ENCODE data around the gene DPEP2. TPM values are rescaled to one million over a fixed set of nuclear protein-coding genes. Genes with fewer than 3 reads are reported as not detected.
A peak's percentile ranks its signal among the peaks of the same experiment; 100 is the strongest.
"Not testable (repeated sequence)": the region's sequence is repeated elsewhere in the genome, so short reads cannot be mapped to it uniquely, and the experiment has no call there.

Gene DPEP2
- total and polyA plus RNA-seq, 7 experiments from 2014 or later: 26.7 to 159 (median 64.8) TPM

DNA sequence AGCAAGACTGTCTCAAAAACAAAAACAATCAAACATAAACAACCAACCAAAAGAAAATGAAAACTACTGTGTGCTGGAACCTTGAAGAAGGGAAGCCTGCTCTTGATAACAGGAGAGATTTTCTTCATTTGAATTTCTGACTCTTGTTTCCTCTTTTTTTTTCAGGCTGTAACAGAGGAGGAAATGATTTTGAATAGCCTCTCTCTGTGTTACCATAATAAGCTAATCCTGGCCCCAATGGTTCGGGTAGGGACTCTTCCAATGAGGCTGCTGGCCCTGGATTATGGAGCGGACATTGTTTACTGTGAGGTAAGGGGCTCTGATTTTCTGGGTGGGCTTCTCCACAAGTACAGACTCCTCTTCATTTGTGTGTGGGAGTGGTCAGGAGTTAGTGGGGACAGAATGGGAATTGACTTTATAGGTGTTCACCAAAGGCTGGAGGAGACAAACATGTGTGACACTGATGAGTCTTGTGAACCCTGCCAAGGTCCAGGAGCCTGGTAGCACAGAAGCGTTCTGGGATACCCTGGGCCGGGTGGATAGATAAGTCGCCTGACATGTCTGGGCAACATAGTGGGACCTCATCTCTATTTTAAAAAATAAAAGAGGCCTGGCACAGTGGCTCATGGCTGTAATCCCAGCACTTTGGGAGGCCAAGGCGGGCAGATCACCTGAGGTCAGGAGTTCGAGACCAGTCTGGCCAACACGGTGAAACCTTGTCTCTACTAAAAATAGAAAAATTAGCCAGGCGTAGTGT is 38.7 kb upstream of the DPEP2 start:
- peak overlapping the region in 2 of 9 donors; percentile 37 to 68 for H3K27ac Mint-ChIP-seq
- H3K27me3 ChIP-seq (ENCODE audit: control insufficient read depth in 2 of 2, insufficient read depth in 2 of 2, low read length in 2 of 2): no peaks in the 10 kb centered on the region
- ChIA-PET CTCF (interaction anchor here (0.6 to 0.8 kb wide), 2 partner anchors 47 to 173 kb away, joined by 3 read pairs; no protein-coding TSS in a partner anchor), POLR2A (interaction anchor here (0.7 kb wide), 2 partner anchors 52 to 546 kb away, joined by 3 read pairs; no protein-coding TSS in a partner anchor)
- no peaks in the 10 kb centered on the region for H3K9me3 Mint-ChIP-seq
- H3K36me3 ChIP-seq (ENCODE audit: control insufficient read depth in 2 of 3, insufficient read depth in 3 of 3, low read length in 3 of 3): peaks cover 0 to 4% (median 0%) of the 10 kb centered on the region in 3 experiments
- H3K9me3 ChIP-seq (ENCODE audit: control insufficient read depth in 2 of 3, low read length in 3 of 3): no peaks in the 10 kb centered on the region
- H3K27ac ChIP-seq (ENCODE audit: low read depth, low read length): no peak overlapping the region
- no peaks in the 10 kb centered on the region for H3K27me3 Mint-ChIP-seq
- peaks cover 0 to 17% (median 6%) of the 10 kb centered on the region in 5 donors for H3K36me3 Mint-ChIP-seq
- intact Hi-C loops (cut with micrococcal nuclease): no loop called here
- DNase-seq (no peak), ATAC-seq (no peak)
- peaks cover 5 to 31% (median 16%) of the 10 kb centered on the region in 7 donors for H3K4me1 Mint-ChIP-seq
- H3K4me1 ChIP-seq (ENCODE audit: control insufficient read depth in 2 of 2, insufficient read depth in 2 of 2, low read length in 2 of 2): peaks cover 4 to 5% of the 10 kb centered on the region in 2 donors
- H3K4me3 ChIP-seq (ENCODE audit: low read length): no peak overlapping the region
- H3K4me3 Mint-ChIP-seq: no peak overlapping the region

DNA sequence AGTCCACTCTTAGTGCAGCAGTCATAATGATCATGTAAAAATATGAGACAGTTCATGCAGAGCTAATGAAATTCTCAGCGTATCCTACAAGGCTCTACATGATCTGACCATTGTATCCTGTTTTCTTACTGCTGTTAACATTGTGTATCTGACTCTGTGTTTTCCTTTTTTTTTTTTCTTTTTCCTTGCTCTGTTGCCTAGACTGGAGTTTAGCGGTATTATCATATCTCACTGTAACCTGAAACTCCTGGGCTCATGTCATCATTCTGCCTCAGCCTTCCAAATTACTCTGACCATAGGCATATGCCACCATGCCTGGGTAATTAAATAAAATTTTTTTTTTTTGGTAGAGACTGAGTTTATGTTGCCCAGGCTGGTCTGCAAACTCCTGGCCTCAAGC is 35.9 kb upstream of the DPEP2 start:
- intact Hi-C loops (cut with micrococcal nuclease): no loop called here
- Mint-ChIP-seq H3K27ac (peak overlapping the region in 1 of 9 donors; percentile 17), H3K36me3 (peaks cover 3 to 20% (median 5%) of the 10 kb centered on the region in 5 donors), H3K9me3 (no peaks in the 10 kb centered on the region), H3K4me1 (peaks cover 5 to 34% (median 12%) of the 10 kb centered on the region in 7 donors), H3K4me3 (no peak overlapping the region), H3K27me3 (no peaks in the 10 kb centered on the region)
- POLR2A ChIA-PET: interaction anchor here (1.5 to 2.0 kb wide), 2 partner anchors 8 to 37 kb away, joined by 4 to 5 read pairs; partner anchors contain the start of gene DPEP2
- H3K27ac ChIP-seq (ENCODE audit: low read depth, low read length): no peak overlapping the region
- ATAC-seq (no peak), DNase-seq (no peak)
- H3K27me3 ChIP-seq (ENCODE audit: control insufficient read depth in 2 of 2, insufficient read depth in 2 of 2, low read length in 2 of 2): no peaks in the 10 kb centered on the region
- H3K9me3 ChIP-seq (ENCODE audit: control insufficient read depth in 2 of 3, low read length in 3 of 3): no peaks in the 10 kb centered on the region
- H3K4me3 ChIP-seq (ENCODE audit: low read length): no peak overlapping the region
- CTCF ChIA-PET: no interaction called here
- H3K36me3 ChIP-seq (ENCODE audit: control insufficient read depth in 2 of 3, insufficient read depth in 3 of 3, low read length in 3 of 3): peaks cover 0 to 6% (median 0%) of the 10 kb centered on the region in 3 experiments
- H3K4me1 ChIP-seq (ENCODE audit: control insufficient read depth in 2 of 2, insufficient read depth in 2 of 2, low read length in 2 of 2): peaks cover under 1 to 8% of the 10 kb centered on the region in 2 donors

DNA sequence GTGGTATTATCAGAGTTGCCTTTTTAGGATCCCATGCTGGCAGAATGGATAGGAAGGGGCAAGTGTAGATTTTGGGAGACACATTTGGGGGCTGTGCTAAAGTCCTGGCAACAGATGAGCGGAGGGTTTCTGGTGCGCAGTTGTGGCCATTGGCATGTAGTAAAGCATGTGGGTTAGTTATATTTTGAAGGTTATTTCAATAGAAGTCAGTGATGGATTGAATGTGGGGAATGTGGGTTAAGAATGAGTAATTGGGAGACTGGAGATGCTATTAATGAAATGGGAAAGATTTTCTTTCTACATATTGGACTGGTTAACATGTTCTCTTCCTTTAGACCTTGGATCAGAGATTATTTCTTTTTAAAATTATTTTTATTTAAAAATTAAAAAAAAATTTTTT is 33.8 kb upstream of the DPEP2 start:
- ATAC-seq: no peak
- POLR2A ChIA-PET: interaction anchor here (2.2 kb wide), 1 partner anchor 10 kb away, joined by 11 read pairs; the partner anchor contains the start of genes DDX28 and DUS2
- DNase-seq: no peak
- Histone ChIP-seq H3K27me3 (ENCODE audit: control insufficient read depth in 2 of 2, insufficient read depth in 2 of 2, low read length in 2 of 2) (no peaks in the 10 kb centered on the region), H3K27ac (ENCODE audit: low read depth, low read length) (no peak overlapping the region), H3K4me3 (ENCODE audit: low read length) (no peak overlapping the region), H3K4me1 (ENCODE audit: control insufficient read depth in 2 of 2, insufficient read depth in 2 of 2, low read length in 2 of 2) (peaks cover 0 to 8% of the 10 kb centered on the region in 2 donors), H3K36me3 (ENCODE audit: control insufficient read depth in 2 of 3, insufficient read depth in 3 of 3, low read length in 3 of 3) (peaks cover 0 to 14% (median 0%) of the 10 kb centered on the region in 3 experiments), H3K9me3 (ENCODE audit: control insufficient read depth in 2 of 3, low read length in 3 of 3) (no peaks in the 10 kb centered on the region)
- CTCF ChIA-PET: no interaction called here
- no peaks in the 10 kb centered on the region for H3K9me3 Mint-ChIP-seq
- peak overlapping the region in 1 of 9 donors; percentile 63 for H3K27ac Mint-ChIP-seq
- intact Hi-C loops (cut with micrococcal nuclease): no loop called here
- no peaks in the 10 kb centered on the region for H3K27me3 Mint-ChIP-seq
- peaks cover 0 to 28% (median 9%) of the 10 kb centered on the region in 7 donors for H3K4me1 Mint-ChIP-seq
- peaks cover 0 to 15% (median 3%) of the 10 kb centered on the region in 5 donors for H3K36me3 Mint-ChIP-seq
- no peak overlapping the region for H3K4me3 Mint-ChIP-seq

GRCh38 chr16:68031951-68032350 is 32.7 kb upstream of the DPEP2 start:
- CTCF ChIA-PET: no interaction called here

DNA sequence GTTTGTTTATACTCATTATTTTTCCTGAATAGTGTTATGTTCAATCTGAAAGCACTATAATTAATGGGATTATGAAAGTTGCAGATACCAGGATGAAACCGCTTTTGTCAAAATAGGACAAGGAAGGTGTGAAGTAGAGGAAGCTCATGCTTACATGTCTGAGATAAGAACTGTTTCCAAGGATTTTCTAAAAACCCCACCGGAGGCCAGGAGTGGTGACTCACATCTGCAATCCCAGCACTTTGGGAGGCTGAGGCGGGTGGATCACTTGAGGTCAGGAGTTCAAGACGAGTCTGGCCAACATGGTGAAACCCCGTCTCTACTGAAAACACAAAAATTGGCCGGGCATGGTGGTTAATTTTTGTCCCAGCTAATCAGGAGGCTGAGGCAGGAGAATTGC is 30.8 kb upstream of the DPEP2 start:
- peaks cover 8 to 19% (median 14%) of the 10 kb centered on the region in 7 donors for H3K4me1 Mint-ChIP-seq
- DNase-seq; H3K27ac ChIP-seq (ENCODE audit: low read depth, low read length); H3K4me3 ChIP-seq (ENCODE audit: low read length); H3K4me1 ChIP-seq (ENCODE audit: control insufficient read depth in 2 of 2, insufficient read depth in 2 of 2, low read length in 2 of 2); H3K27me3 Mint-ChIP-seq; ATAC-seq; H3K27me3 ChIP-seq (ENCODE audit: control insufficient read depth in 2 of 2, insufficient read depth in 2 of 2, low read length in 2 of 2); H3K9me3 Mint-ChIP-seq; H3K9me3 ChIP-seq (ENCODE audit: control insufficient read depth in 2 of 3, low read length in 3 of 3); H3K4me3 Mint-ChIP-seq; H3K27ac Mint-ChIP-seq; intact Hi-C loops (cut with micrococcal nuclease): not testable (repeated sequence)
- ChIA-PET CTCF (interaction anchor here (0.6 to 1.0 kb wide), 3 partner anchors 97 to 516 kb away, joined by 3 to 7 read pairs (median 4); partner anchors contain the start of gene NRN1L), POLR2A (interaction anchor here (0.7 to 1.6 kb wide), 3 partner anchors 19 to 47 kb away, joined by 4 to 6 read pairs (median 5); partner anchors contain the start of gene DPEP2)
- peaks cover 8 to 21% (median 10%) of the 10 kb centered on the region in 5 donors for H3K36me3 Mint-ChIP-seq
- H3K36me3 ChIP-seq (ENCODE audit: control insufficient read depth in 2 of 3, insufficient read depth in 3 of 3, low read length in 3 of 3): peaks cover 0 to 33% (median 0%) of the 10 kb centered on the region in 3 experiments

More at GRCh38 chr16:68031951-68032350, 32.7 kb upstream of the DPEP2 start:
- Mint-ChIP-seq H3K9me3 (no peaks in the 10 kb centered on the region), H3K27me3 (no peaks in the 10 kb centered on the region), H3K4me1 (peaks cover 4 to 26% (median 12%) of the 10 kb centered on the region in 7 donors), H3K27ac (peak overlapping the region in 3 of 9 donors; percentile 17 to 56 (median 42)), H3K36me3 (peaks cover 8 to 20% (median 10%) of the 10 kb centered on the region in 5 donors), H3K4me3 (peak overlapping the region in 1 of 10 donors; percentile 12)
- no peak for DNase-seq
- Histone ChIP-seq H3K27me3 (ENCODE audit: control insufficient read depth in 2 of 2, insufficient read depth in 2 of 2, low read length in 2 of 2) (no peaks in the 10 kb centered on the region), H3K9me3 (ENCODE audit: control insufficient read depth in 2 of 3, low read length in 3 of 3) (no peaks in the 10 kb centered on the region), H3K4me3 (ENCODE audit: low read length) (no peak overlapping the region), H3K36me3 (ENCODE audit: control insufficient read depth in 2 of 3, insufficient read depth in 3 of 3, low read length in 3 of 3) (peaks cover 0 to 22% (median 0%) of the 10 kb centered on the region in 3 experiments), H3K27ac (ENCODE audit: low read depth, low read length) (no peak overlapping the region), H3K4me1 (ENCODE audit: control insufficient read depth in 2 of 2, insufficient read depth in 2 of 2, low read length in 2 of 2) (peaks cover 0 to 8% of the 10 kb centered on the region in 2 donors)
- no peak for ATAC-seq
- POLR2A ChIA-PET: interaction anchor here (2.2 kb wide), 1 partner anchor 9 kb away, joined by 11 read pairs; the partner anchor contains the start of genes DDX28 and DUS2
- intact Hi-C loops (cut with micrococcal nuclease): no loop called here

GRCh38 chr16:68028996-68029395 is 29.7 kb upstream of the DPEP2 start:
- Mint-ChIP-seq H3K4me1 (peaks cover 12 to 21% (median 14%) of the 10 kb centered on the region in 7 donors), H3K27ac (no peak overlapping the region), H3K4me3 (no peak overlapping the region), H3K27me3 (no peaks in the 10 kb centered on the region), H3K9me3 (no peaks in the 10 kb centered on the region), H3K36me3 (peaks cover 8 to 21% (median 10%) of the 10 kb centered on the region in 5 donors)
- POLR2A ChIA-PET: interaction anchor here (0.6 to 1.6 kb wide), 7 partner anchors 9 to 1414 kb away, joined by 3 to 6 read pairs (median 3); partner anchors contain the start of genes DPEP2, RANBP10 and TSNAXIP1
- Histone ChIP-seq H3K9me3 (ENCODE audit: control insufficient read depth in 2 of 3, low read length in 3 of 3) (no peaks in the 10 kb centered on the region), H3K36me3 (ENCODE audit: control insufficient read depth in 2 of 3, insufficient read depth in 3 of 3, low read length in 3 of 3) (peaks cover 0 to 33% (median 0%) of the 10 kb centered on the region in 3 experiments), H3K27me3 (ENCODE audit: control insufficient read depth in 2 of 2, insufficient read depth in 2 of 2, low read length in 2 of 2) (no peaks in the 10 kb centered on the region), H3K4me1 (ENCODE audit: control insufficient read depth in 2 of 2, insufficient read depth in 2 of 2, low read length in 2 of 2) (peaks cover 3% of the 10 kb centered on the region in 2 donors), H3K27ac (ENCODE audit: low read depth, low read length) (no peak overlapping the region), H3K4me3 (ENCODE audit: low read length) (no peak overlapping the region)
- intact Hi-C loops (cut with micrococcal nuclease): no loop called here
- DNase-seq: no peak
- no peak for ATAC-seq
- CTCF ChIA-PET: no interaction called here
